Karpas-422 (cell line): ENCODE measurements around the gene ATXN1. TPM values are rescaled to one million over a fixed set of nuclear protein-coding genes. Genes with fewer than 3 reads are reported as not detected.

Experiments used
- DNase-seq: peaks from one replicate; pipeline ENCODE4 v3.0.0-alpha.2; 2015
- H2AFZ ChIP-seq: fragments of 200-600 bp; sonication (generic); 2 replicates; pipeline ENCODE4 v1.6.1; 2014; ENCODE audit warnings: antibody characterized with exemption, low read length, mixed read lengths
- H3K27ac ChIP-seq: fragments of 200-600 bp; sonication (generic); 2 replicates; pipeline ENCODE4 v1.5.1; 2014; ENCODE audit warnings: mild to moderate bottlenecking, low read length, moderate library complexity
- H3K27me3 ChIP-seq: fragments of 200-600 bp; sonication (generic); 2 replicates; pipeline ENCODE4 v1.6.1; 2014; ENCODE audit warnings: low read length, mixed read lengths
- H3K36me3 ChIP-seq: fragments of 200-600 bp; sonication (generic); 2 replicates; pipeline ENCODE4 v1.6.1; 2014; ENCODE audit warnings: low read length, mixed read lengths; ENCODE audit not compliant: insufficient read depth
- H3K4me1 ChIP-seq: fragments of 200-600 bp; sonication (generic); 2 replicates; pipeline ENCODE4 v1.6.1; 2014; ENCODE audit warnings: mild to moderate bottlenecking, low read length, mixed read lengths
- H3K4me2 ChIP-seq: fragments of 200-600 bp; sonication (generic); 2 replicates; pipeline ENCODE4 v1.6.1; 2014; ENCODE audit warnings: low read length, low read depth, mild to moderate bottlenecking; ENCODE audit not compliant: poor library complexity, severe bottlenecking
- H3K4me3 ChIP-seq: fragments of 200-600 bp; sonication (generic); 2 replicates; pipeline ENCODE4 v1.5.1; 2014; ENCODE audit warnings: mild to moderate bottlenecking, antibody characterized with exemption, low read length, mixed read lengths
- H3K79me2 ChIP-seq: fragments of 200-600 bp; sonication (generic); 2 replicates; pipeline ENCODE4 v1.6.1; 2014; ENCODE audit warnings: mild to moderate bottlenecking, low read length, mixed read lengths
- H3K9ac ChIP-seq: fragments of 200-600 bp; sonication (generic); 2 replicates; pipeline ENCODE4 v1.6.0; 2014; ENCODE audit warnings: low read length
- H3K9me2 ChIP-seq: fragments of 200-600 bp; sonication (generic), shearing (Covaris generic); replicated peaks from 2 replicates; pipeline ENCODE4 v1.6.0; 2014; ENCODE audit warnings: mild to moderate bottlenecking, low read length, moderate library complexity; ENCODE audit not compliant: insufficient read depth
- H3K9me3 ChIP-seq: fragments of 300-700, 200-600 bp; sonication (generic); 2 replicates; pipeline ENCODE4 v1.6.1; 2014; ENCODE audit warnings: low read length, mixed read lengths
- H4K20me1 ChIP-seq: fragments of 200-600 bp; sonication (generic); 2 replicates; pipeline ENCODE4 v1.6.1; 2014; ENCODE audit warnings: mild to moderate bottlenecking, antibody characterized with exemption, low read length, low read depth; ENCODE audit not compliant: insufficient read depth
- total RNA-seq: library from RNA; depleted of rRNA; stranded (reverse); fragments of >200 nt; shearing (Covaris generic); gene quantifications from 2 replicates; pipeline ENCODE4 v1.2.3, GENCODE V29; 2014; ENCODE audit warnings: low replicate concordance

ATXN1 gene
- total RNA-seq, 1 experiment from 2014 or later: 0.37 TPM

DNA sequence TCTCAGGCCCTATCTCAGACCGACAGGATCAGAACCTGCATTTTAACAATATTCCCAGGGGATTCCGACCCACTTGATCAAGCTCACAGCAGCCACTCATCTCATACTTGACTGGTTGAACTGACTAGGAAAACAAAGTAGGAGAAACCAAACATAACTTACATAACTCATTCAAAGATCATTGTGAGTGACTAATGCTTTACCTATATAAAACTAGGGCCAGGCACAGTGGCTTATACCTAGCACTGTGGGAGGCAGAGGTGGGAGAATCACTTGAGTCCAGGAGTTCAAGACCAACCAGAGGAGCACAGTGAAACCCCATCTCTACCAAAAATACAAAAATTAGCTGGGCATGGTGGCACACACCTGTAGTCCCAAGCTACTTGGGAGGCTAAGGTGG, 251.0 kb downstream of the ATXN1 start:
- H3K9me3 ChIP-seq: no peaks in the 10 kb centered on the region
- no peaks in the 10 kb centered on the region for H3K36me3 ChIP-seq
- H4K20me1 ChIP-seq: no peaks in the 10 kb centered on the region

DNA sequence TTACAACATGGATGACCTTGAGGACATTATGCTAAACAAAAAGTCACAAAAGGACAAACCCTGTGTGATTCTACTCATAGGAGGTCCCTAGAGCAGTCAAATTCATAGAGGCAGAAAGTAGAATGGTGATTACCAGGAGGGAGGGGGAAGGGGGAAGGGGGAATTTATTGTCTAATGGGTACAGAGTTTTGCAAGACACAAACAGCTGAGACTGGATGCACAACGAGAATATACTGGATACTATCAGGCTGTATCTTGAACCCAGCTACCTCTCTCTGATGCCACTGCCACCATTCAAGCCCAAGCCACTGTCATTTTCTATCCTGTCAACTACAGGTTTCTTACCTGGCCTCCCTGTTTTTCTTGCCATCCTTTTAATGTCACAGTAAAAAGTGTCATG, 252.3 kb downstream of the ATXN1 start:
- Histone ChIP-seq H3K27ac (no peak overlapping the region), H3K27me3 (no peaks in the 10 kb centered on the region), H3K9me3 (no peaks in the 10 kb centered on the region), H3K79me2 (no peaks in the 10 kb centered on the region), H3K4me3 (no peak overlapping the region), H4K20me1 (no peaks in the 10 kb centered on the region), H3K4me2 (no peak overlapping the region), H2AFZ (no peak overlapping the region), H3K9ac (no peak overlapping the region), H3K36me3 (no peaks in the 10 kb centered on the region), H3K4me1 (peaks cover 28% of the 10 kb centered on the region), H3K9me2 (no peaks in the 10 kb centered on the region)
- no peak for DNase-seq

More for the DNA sequence above, 251.0 kb downstream of the ATXN1 start:
- Histone ChIP-seq H3K27ac (no peak overlapping the region), H3K27me3 (no peaks in the 10 kb centered on the region), H3K79me2 (no peaks in the 10 kb centered on the region), H3K4me1 (peaks cover 16% of the 10 kb centered on the region), H3K9me2 (no peaks in the 10 kb centered on the region), H3K4me2 (no peak overlapping the region), H3K9ac (no peak overlapping the region), H2AFZ (no peak overlapping the region), H3K4me3 (no peak overlapping the region)
- DNase-seq: no peak

DNA sequence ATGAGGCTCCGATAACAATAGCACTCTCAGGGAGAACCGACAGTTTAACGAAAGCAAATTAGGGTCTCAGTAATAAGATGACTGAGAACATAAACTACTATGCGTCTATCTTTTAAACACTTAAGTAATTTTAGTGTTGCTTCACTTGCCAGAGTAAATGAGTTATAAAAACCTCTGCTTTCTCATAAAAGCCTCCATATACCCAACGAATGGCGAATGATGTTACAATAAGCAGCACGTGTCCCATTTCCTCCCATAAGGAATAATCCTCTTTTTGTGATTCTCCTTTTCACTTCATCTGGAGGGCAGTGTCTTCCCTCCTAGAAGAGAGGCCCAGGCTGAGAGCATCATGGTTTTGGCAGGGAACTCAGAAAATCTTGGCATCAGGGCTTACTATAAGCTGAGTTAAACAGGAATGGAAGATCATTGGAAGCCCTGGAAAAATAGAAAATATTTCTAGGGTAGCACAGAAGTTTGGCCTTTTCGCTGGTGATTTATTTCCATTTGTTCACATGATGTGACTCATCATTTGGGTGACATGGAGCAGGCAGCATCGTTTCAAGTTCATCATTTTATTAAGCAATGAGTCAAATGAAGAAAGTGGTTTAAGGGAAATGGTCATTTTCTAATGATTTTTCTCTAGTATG, 255.4 kb downstream of the ATXN1 start:
- no peaks in the 10 kb centered on the region for H3K27me3 ChIP-seq
- no peak overlapping the region for H3K9ac ChIP-seq
- peak overlapping the region; percentile 40 for H3K4me2 ChIP-seq
- H3K36me3 ChIP-seq: no peaks in the 10 kb centered on the region
- H3K4me1 ChIP-seq: peaks cover 23% of the 10 kb centered on the region
- H3K9me2 ChIP-seq: no peaks in the 10 kb centered on the region
- no peak overlapping the region for H2AFZ ChIP-seq
- H3K27ac ChIP-seq: no peak overlapping the region
- H3K79me2 ChIP-seq: no peaks in the 10 kb centered on the region
- no peak for DNase-seq
- no peaks in the 10 kb centered on the region for H4K20me1 ChIP-seq
- no peaks in the 10 kb centered on the region for H3K9me3 ChIP-seq
- no peak overlapping the region for H3K4me3 ChIP-seq

DNA sequence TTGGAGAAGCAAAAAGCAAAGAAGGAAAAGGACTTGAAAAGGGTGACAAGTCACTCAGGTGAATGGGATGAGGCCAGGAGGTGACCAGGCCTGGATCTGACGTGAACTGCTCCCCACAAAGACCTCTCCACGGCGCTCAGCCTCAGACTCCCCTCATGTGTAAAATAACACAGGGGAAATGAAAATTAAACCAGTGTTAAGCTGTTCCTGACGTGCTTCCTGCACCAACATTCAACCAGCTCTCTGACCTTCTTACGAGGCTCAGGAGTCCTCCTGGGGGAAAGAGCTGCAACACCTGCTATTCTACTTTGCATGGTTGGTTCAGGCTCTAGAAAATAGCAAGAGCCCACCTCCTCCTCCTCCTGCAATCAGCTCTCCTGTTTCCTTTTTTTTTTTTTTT, 256.7 kb downstream of the ATXN1 start:
- Histone ChIP-seq H3K9me3 (no peaks in the 10 kb centered on the region), H3K79me2 (no peaks in the 10 kb centered on the region), H2AFZ (no peak overlapping the region), H3K27me3 (no peaks in the 10 kb centered on the region), H3K27ac (no peak overlapping the region), H3K4me1 (peaks cover 23% of the 10 kb centered on the region), H3K4me2 (peak overlapping the region; percentile 40), H3K4me3 (peak overlapping the region; percentile 0; the same call in 1 of the 2 replicates), H3K9me2 (no peaks in the 10 kb centered on the region), H3K36me3 (no peaks in the 10 kb centered on the region), H4K20me1 (no peaks in the 10 kb centered on the region), H3K9ac (no peak overlapping the region)
- DNase-seq: peak; percentile 56

DNA sequence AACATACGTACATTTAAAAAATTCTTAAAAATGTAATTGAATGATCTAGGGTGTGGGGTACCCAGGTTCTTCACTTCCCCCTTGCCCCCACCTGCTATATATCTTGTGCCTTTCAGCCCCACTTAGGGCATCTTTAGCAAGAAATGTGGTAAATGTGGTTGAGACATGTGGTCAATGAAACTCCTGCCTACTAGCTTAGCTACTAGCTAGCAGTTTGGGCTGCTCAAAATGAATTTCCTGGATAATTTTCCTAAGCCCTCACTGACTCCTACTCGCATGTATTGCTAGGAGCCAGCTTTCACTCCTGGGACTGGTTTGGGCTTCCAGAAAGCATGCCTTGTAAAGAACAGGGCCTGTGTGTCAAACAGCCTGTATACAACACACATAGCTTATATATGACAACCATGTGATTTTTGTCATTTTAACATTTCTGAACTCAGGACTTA, 257.3 kb downstream of the ATXN1 start:
- Histone ChIP-seq H4K20me1 (no peaks in the 10 kb centered on the region), H3K27me3 (no peaks in the 10 kb centered on the region), H2AFZ (peak overlapping the region; percentile 33; the same call in 1 of the 2 replicates), H3K27ac (no peak overlapping the region), H3K9me2 (no peaks in the 10 kb centered on the region), H3K4me1 (peaks cover 23% of the 10 kb centered on the region), H3K4me2 (peak overlapping the region; percentile 40), H3K79me2 (no peaks in the 10 kb centered on the region), H3K9ac (no peak overlapping the region), H3K36me3 (no peaks in the 10 kb centered on the region), H3K4me3 (no peak overlapping the region), H3K9me3 (no peaks in the 10 kb centered on the region)
- no peak for DNase-seq

DNA sequence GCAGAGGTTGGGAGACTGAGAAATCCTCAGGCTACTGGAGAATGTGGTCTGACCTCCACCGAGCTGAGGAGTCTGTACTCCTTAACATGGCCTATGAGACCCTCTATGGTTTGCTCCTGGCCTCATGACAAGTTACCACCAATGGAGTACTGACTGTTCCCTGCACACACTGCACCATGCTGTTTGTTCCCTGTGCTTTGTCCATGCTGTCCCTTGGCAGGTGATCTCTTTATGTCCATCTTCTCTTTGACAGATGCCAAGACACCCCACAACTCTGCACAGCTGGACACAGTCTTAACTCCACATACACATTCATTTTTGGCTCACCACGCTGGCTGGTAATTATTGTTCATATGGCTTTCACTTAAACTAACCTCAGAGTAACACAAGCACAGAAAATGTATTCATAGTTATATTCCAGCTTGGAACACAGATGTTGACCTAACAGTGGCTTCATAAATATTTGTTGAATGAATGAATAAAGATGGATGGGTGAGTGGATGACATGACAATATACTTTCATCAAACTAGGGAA, 258.0 kb downstream of the ATXN1 start:
- no peaks in the 10 kb centered on the region for H3K9me2 ChIP-seq
- H3K79me2 ChIP-seq: no peaks in the 10 kb centered on the region
- no peaks in the 10 kb centered on the region for H3K9me3 ChIP-seq
- no peak overlapping the region for H3K9ac ChIP-seq
- H3K4me1 ChIP-seq: peaks cover 23% of the 10 kb centered on the region
- no peaks in the 10 kb centered on the region for H3K36me3 ChIP-seq
- no peaks in the 10 kb centered on the region for H3K27me3 ChIP-seq
- no peak overlapping the region for H3K27ac ChIP-seq
- no peak overlapping the region for H2AFZ ChIP-seq
- H3K4me3 ChIP-seq: no peak overlapping the region
- H3K4me2 ChIP-seq: no peak overlapping the region
- no peaks in the 10 kb centered on the region for H4K20me1 ChIP-seq
- no peak for DNase-seq

DNA sequence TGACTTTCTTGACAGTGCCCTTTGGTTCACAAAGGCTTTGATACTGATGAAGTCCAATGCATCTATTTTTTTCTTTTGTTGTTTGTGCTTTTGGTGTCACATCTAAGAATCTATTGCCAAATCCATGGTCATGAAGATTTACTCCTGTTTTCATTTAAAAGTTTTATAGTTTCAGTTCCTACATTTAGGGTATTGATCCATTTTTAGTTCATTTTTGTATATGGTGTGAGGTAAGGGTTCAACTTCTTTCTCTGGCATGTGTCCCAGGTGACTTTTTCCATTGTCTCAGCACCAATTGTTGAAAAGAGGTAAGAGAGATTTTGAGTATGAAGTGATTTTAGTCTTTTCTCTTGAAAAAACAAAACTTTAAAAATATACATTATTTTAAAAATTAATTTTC, 262.3 kb downstream of the ATXN1 start:
- no peak overlapping the region for H3K9ac ChIP-seq

DNA sequence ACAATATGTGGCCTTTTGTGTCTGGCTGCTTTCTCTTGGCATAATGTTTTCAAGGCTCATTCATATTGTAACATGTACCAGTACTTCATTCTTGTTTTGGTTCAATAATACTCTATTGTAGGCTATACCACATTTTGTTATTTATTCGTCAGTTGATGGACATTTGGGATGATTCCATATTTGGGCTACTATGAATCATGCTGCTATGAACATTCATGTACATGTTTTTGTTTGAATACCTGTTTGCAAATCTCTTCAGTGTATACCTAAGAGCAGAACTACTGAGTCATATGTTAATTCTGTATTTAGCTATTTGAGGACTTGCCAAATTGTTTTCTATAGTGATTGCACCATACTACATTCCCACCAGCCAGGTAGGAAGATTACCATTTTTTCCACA, 263.0 kb downstream of the ATXN1 start:
- DNase-seq: no peak
- H3K4me3 ChIP-seq: no peak overlapping the region
- no peaks in the 10 kb centered on the region for H3K9me2 ChIP-seq
- H3K9me3 ChIP-seq: no peaks in the 10 kb centered on the region
- H3K4me1 ChIP-seq: peaks cover 20% of the 10 kb centered on the region
- H4K20me1 ChIP-seq: no peaks in the 10 kb centered on the region
- H3K36me3 ChIP-seq: no peaks in the 10 kb centered on the region
- no peak overlapping the region for H3K4me2 ChIP-seq
- no peaks in the 10 kb centered on the region for H3K79me2 ChIP-seq
- H3K27me3 ChIP-seq: no peaks in the 10 kb centered on the region
- no peak overlapping the region for H2AFZ ChIP-seq
- H3K27ac ChIP-seq: no peak overlapping the region
- no peak overlapping the region for H3K9ac ChIP-seq

More for the DNA sequence above, 262.3 kb downstream of the ATXN1 start:
- no peaks in the 10 kb centered on the region for H3K79me2 ChIP-seq
- no peaks in the 10 kb centered on the region for H3K36me3 ChIP-seq
- no peak overlapping the region for H3K4me3 ChIP-seq
- no peaks in the 10 kb centered on the region for H3K27me3 ChIP-seq
- H4K20me1 ChIP-seq: no peaks in the 10 kb centered on the region
- H2AFZ ChIP-seq: no peak overlapping the region
- H3K4me1 ChIP-seq: peaks cover 21% of the 10 kb centered on the region
- H3K4me2 ChIP-seq: no peak overlapping the region
- DNase-seq: no peak
- no peak overlapping the region for H3K27ac ChIP-seq
- no peaks in the 10 kb centered on the region for H3K9me2 ChIP-seq
- no peaks in the 10 kb centered on the region for H3K9me3 ChIP-seq
